GM23338 (cell line): ENCODE data around the gene KREMEN2. TPM values are rescaled to one million over a fixed set of nuclear protein-coding genes. Genes with fewer than 3 reads are reported as not detected.

ENCODE experiments used
- ATAC-seq: fragments of 200-7000 bp; cut with Tn5 transposase; 3 replicates; pipeline ENCODE4 v1.9.1; 2020
- DNase-seq: peaks from one replicate; pipeline ENCODE4 v3.0.0-alpha.2; 2015; ENCODE audit warnings: low spot score
- H2AFZ ChIP-seq: fragments of 200-600 bp; sonication (generic); 2 replicates; pipeline ENCODE4 v1.8.0; 2016; ENCODE audit warnings: antibody characterized with exemption, mild to moderate bottlenecking, moderate library complexity
- H3F3A ChIP-seq: fragments of 200-600 bp; sonication (generic); replicated peaks from 2 replicates; pipeline ENCODE4 v1.8.0; 2017; ENCODE audit warnings: antibody characterized with exemption, mixed run types, low read depth
- H3K27ac ChIP-seq: fragments of 200-600 bp; sonication (generic); 2 replicates; pipeline ENCODE4 v1.6.1; 2016; ENCODE audit warnings: low read depth
- H3K27me3 ChIP-seq: fragments of 200-600 bp; sonication (generic); 2 replicates; pipeline ENCODE4 v1.8.0; 2016; ENCODE audit warnings: mild to moderate bottlenecking, mixed run types, moderate library complexity; ENCODE audit not compliant: insufficient read depth
- H3K36me3 ChIP-seq: fragments of 200-600 bp; sonication (generic); 2 replicates; pipeline ENCODE4 v1.8.0; 2016; ENCODE audit warnings: mild to moderate bottlenecking; ENCODE audit not compliant: insufficient read depth
- H3K4me1 ChIP-seq: fragments of 200-600 bp; sonication (generic); 2 replicates; pipeline ENCODE4 v1.8.0; 2016; ENCODE audit warnings: mild to moderate bottlenecking, moderate library complexity; ENCODE audit not compliant: insufficient read depth
- H3K4me2 ChIP-seq: fragments of 200-600 bp; sonication (generic); 2 replicates; pipeline ENCODE4 v1.7.1; 2017; ENCODE audit warnings: mixed run types
- H3K4me3 ChIP-seq: fragments of 200-600 bp; sonication (generic); 2 replicates; pipeline ENCODE4 v1.6.1; 2016; ENCODE audit warnings: mixed run types
- H3K79me2 ChIP-seq: fragments of 200-600 bp; sonication (generic); replicated peaks from 2 replicates; pipeline ENCODE4 v1.8.0; 2017; ENCODE audit warnings: mild to moderate bottlenecking; ENCODE audit not compliant: insufficient read depth
- H3K9me2 ChIP-seq: fragments of 200-600 bp; sonication (generic); 2 replicates; pipeline ENCODE4 v1.8.0; 2017; ENCODE audit not compliant: insufficient read depth
- H4K20me1 ChIP-seq: fragments of 200-600 bp; sonication (generic); replicated peaks from 2 replicates; pipeline ENCODE4 v1.8.0; 2017; ENCODE audit warnings: mild to moderate bottlenecking; ENCODE audit not compliant: insufficient read depth
- H3K27ac Mint-ChIP-seq: 2 replicates; pipeline ENCODE4 v1.8.0; 2020; ENCODE audit warnings: inconsistent platforms, mild to moderate bottlenecking, moderate library complexity, mixed read lengths
- H3K27me3 Mint-ChIP-seq: 3 replicates; pipeline ENCODE4 v1.8.0; 2022; ENCODE audit warnings: low read depth, mild to moderate bottlenecking, moderate library complexity, mixed read lengths, inconsistent platforms; ENCODE audit not compliant: insufficient read depth, poor library complexity
- H3K36me3 Mint-ChIP-seq: 3 replicates; pipeline ENCODE4 v1.8.0; 2021; ENCODE audit warnings: low read depth, mild to moderate bottlenecking, inconsistent platforms, moderate library complexity, mixed read lengths
- H3K4me1 Mint-ChIP-seq: 3 replicates; pipeline ENCODE4 v1.8.0; 2020; ENCODE audit warnings: mild to moderate bottlenecking, inconsistent platforms, mixed read lengths
- H3K4me3 Mint-ChIP-seq: 3 replicates; pipeline ENCODE4 v1.8.0; 2021; ENCODE audit warnings: moderate library complexity, mild to moderate bottlenecking, inconsistent platforms, mixed read lengths
- H3K9me3 Mint-ChIP-seq: 3 replicates; pipeline ENCODE4 v1.8.0; 2020; ENCODE audit warnings: moderate library complexity, mild to moderate bottlenecking, inconsistent platforms, mixed read lengths
- CREB1 ChIP-seq: fragments of 250-450 bp; sonication (Bioruptor Pico); IDR thresholded peaks from 2 replicates; pipeline ENCODE4 v1.5.0; 2020; ENCODE audit warnings: low read depth, mild to moderate bottlenecking, moderate library complexity
- ETS1 ChIP-seq: IDR thresholded peaks from 2 replicates; pipeline ENCODE4 v1.6.1; 2016; ENCODE audit warnings: antibody characterized with exemption
- EZH2 ChIP-seq: fragments of 200-600 bp; sonication (generic); IDR thresholded peaks from one replicate; pipeline ENCODE4 v1.8.0; 2017; ENCODE audit warnings: antibody characterized with exemption, mild to moderate bottlenecking, low read depth; ENCODE audit not compliant: unreplicated experiment
- EZH2phosphoT487 ChIP-seq: fragments of 200-600 bp; sonication (generic); IDR thresholded peaks from one replicate; pipeline ENCODE4 v1.8.1; 2018; ENCODE audit warnings: antibody characterized with exemption; ENCODE audit not compliant: unreplicated experiment
- JUNB ChIP-seq: IDR thresholded peaks from one replicate; pipeline ENCODE4 v1.6.1; 2016; ENCODE audit warnings: antibody characterized with exemption; ENCODE audit not compliant: unreplicated experiment
- NANOG ChIP-seq: IDR thresholded peaks from 2 replicates; pipeline ENCODE4 v1.6.1; 2016; ENCODE audit warnings: antibody characterized with exemption, borderline replicate concordance
- POLR2AphosphoS5 ChIP-seq: IDR thresholded peaks from 2 replicates; pipeline ENCODE4 v1.6.1; 2016; ENCODE audit warnings: antibody characterized with exemption, low read depth
- STAT1 ChIP-seq: IDR thresholded peaks from one replicate; pipeline ENCODE4 v1.6.1; 2016; ENCODE audit warnings: antibody characterized with exemption; ENCODE audit not compliant: unreplicated experiment
- ZNF114 ChIP-seq: fragments of 250-450 bp; sonication (Bioruptor Pico); IDR thresholded peaks from 2 replicates; pipeline ENCODE4 v1.5.0; 2020; ENCODE audit warnings: mild to moderate bottlenecking, moderate library complexity
- ZNF331 ChIP-seq: fragments of 250-450 bp; sonication (Bioruptor Pico); IDR thresholded peaks from 2 replicates; pipeline ENCODE4 v1.5.0; 2020; ENCODE audit warnings: low read depth, mild to moderate bottlenecking, moderate library complexity
- polyA plus RNA-seq: library from polyadenylated mRNA; unstranded; fragments of >200 nt; fragmentation: Nextera tagmentation; extraction: Ambion mirVana; gene quantifications from 2 replicates; pipeline ENCODE4 v1.2.1, GENCODE V29; 2016
- total RNA-seq: library from RNA; depleted of rRNA; stranded (reverse); fragments of >200 nt; shearing (Covaris generic); gene quantifications from 2 replicates; pipeline ENCODE4 v1.2.3, GENCODE V29; 2014
- TF ChIP-seq, protein P1 (sequence below): IDR thresholded peaks from one replicate; pipeline ENCODE4 v1.6.1; 2018; ENCODE audit warnings: antibody characterized with exemption; ENCODE audit not compliant: unreplicated experiment
- TF ChIP-seq, protein P2 (sequence below), 2 experiments: fragments of 200-600 bp in 1 of 2; sonication (generic) in 1 of 2; conservative IDR thresholded peaks; 2 replicates each; pipeline versions ENCODE4 v1.5.1 to v1.6.1; 2016 to 2017; ENCODE audit warnings: antibody characterized with exemption in 2 of 2, low read depth in 2 of 2, mild to moderate bottlenecking in 2 of 2, moderate library complexity in 1 of 2
- TF ChIP-seq, protein P3 (sequence below): fragments of 250-450 bp; sonication (Bioruptor Pico); IDR thresholded peaks from 2 replicates; pipeline ENCODE4 v1.5.0; 2020; ENCODE audit warnings: mild to moderate bottlenecking, moderate library complexity

KREMEN2 gene
- total and polyA plus RNA-seq, 2 experiments from 2014 or later = 4.9 to 16.1 TPM

GRCh38 chr16:2930236-2930635 lies 33.8 kb upstream of the KREMEN2 start:
- Mint-ChIP-seq H3K27me3 (peaks cover 14% of the 10 kb centered on the region), H3K4me1 (peaks cover 40% of the 10 kb centered on the region), H3K27ac (0 out of 2 replicates have a peak overlapping the region, but pooled peaks have one; percentile 36), H3K36me3 (peaks cover 18% of the 10 kb centered on the region; the same call in 2 of the 3 replicates), H3K9me3 (peaks cover 9% of the 10 kb centered on the region; the same call in 2 of the 3 replicates), H3K4me3 (no peak overlapping the region)
- Histone ChIP-seq H3K4me1 (peaks cover 7% of the 10 kb centered on the region; the same call in 1 of the 2 replicates), H3F3A (peaks cover 5% of the 10 kb centered on the region; the same call in 1 of the 2 replicates), H3K4me3 (no peak overlapping the region), H3K36me3 (no peaks in the 10 kb centered on the region), H3K27me3 (0 out of 2 replicates have a peak, but pooled peaks cover 7% of the 10 kb centered on the region), H2AFZ (no peak overlapping the region), H3K4me2 (no peak overlapping the region), H3K9me2 (no peaks in the 10 kb centered on the region), H4K20me1 (no peaks in the 10 kb centered on the region), H3K79me2 (no peaks in the 10 kb centered on the region), H3K27ac (no peak overlapping the region)
- no peak for TF ChIP-seq JUNB
- no peak for TF ChIP-seq ETS1
- TF ChIP-seq POLR2AphosphoS5 = no peak
- TF ChIP-seq, protein P1, sequence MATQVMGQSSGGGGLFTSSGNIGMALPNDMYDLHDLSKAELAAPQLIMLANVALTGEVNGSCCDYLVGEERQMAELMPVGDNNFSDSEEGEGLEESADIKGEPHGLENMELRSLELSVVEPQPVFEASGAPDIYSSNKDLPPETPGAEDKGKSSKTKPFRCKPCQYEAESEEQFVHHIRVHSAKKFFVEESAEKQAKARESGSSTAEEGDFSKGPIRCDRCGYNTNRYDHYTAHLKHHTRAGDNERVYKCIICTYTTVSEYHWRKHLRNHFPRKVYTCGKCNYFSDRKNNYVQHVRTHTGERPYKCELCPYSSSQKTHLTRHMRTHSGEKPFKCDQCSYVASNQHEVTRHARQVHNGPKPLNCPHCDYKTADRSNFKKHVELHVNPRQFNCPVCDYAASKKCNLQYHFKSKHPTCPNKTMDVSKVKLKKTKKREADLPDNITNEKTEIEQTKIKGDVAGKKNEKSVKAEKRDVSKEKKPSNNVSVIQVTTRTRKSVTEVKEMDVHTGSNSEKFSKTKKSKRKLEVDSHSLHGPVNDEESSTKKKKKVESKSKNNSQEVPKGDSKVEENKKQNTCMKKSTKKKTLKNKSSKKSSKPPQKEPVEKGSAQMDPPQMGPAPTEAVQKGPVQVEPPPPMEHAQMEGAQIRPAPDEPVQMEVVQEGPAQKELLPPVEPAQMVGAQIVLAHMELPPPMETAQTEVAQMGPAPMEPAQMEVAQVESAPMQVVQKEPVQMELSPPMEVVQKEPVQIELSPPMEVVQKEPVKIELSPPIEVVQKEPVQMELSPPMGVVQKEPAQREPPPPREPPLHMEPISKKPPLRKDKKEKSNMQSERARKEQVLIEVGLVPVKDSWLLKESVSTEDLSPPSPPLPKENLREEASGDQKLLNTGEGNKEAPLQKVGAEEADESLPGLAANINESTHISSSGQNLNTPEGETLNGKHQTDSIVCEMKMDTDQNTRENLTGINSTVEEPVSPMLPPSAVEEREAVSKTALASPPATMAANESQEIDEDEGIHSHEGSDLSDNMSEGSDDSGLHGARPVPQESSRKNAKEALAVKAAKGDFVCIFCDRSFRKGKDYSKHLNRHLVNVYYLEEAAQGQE = no peak
- TF ChIP-seq, protein P2, sequence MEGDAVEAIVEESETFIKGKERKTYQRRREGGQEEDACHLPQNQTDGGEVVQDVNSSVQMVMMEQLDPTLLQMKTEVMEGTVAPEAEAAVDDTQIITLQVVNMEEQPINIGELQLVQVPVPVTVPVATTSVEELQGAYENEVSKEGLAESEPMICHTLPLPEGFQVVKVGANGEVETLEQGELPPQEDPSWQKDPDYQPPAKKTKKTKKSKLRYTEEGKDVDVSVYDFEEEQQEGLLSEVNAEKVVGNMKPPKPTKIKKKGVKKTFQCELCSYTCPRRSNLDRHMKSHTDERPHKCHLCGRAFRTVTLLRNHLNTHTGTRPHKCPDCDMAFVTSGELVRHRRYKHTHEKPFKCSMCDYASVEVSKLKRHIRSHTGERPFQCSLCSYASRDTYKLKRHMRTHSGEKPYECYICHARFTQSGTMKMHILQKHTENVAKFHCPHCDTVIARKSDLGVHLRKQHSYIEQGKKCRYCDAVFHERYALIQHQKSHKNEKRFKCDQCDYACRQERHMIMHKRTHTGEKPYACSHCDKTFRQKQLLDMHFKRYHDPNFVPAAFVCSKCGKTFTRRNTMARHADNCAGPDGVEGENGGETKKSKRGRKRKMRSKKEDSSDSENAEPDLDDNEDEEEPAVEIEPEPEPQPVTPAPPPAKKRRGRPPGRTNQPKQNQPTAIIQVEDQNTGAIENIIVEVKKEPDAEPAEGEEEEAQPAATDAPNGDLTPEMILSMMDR (conservative IDR thresholded peaks at IDR 0.05; ENCODE audit: low read depth in 2 of 2) = no peak
- TF ChIP-seq ZNF114 (CRISPR knock-in tag) = no peak
- TF ChIP-seq ZNF331 = no peak
- no peak for TF ChIP-seq STAT1
- TF ChIP-seq, protein P3, sequence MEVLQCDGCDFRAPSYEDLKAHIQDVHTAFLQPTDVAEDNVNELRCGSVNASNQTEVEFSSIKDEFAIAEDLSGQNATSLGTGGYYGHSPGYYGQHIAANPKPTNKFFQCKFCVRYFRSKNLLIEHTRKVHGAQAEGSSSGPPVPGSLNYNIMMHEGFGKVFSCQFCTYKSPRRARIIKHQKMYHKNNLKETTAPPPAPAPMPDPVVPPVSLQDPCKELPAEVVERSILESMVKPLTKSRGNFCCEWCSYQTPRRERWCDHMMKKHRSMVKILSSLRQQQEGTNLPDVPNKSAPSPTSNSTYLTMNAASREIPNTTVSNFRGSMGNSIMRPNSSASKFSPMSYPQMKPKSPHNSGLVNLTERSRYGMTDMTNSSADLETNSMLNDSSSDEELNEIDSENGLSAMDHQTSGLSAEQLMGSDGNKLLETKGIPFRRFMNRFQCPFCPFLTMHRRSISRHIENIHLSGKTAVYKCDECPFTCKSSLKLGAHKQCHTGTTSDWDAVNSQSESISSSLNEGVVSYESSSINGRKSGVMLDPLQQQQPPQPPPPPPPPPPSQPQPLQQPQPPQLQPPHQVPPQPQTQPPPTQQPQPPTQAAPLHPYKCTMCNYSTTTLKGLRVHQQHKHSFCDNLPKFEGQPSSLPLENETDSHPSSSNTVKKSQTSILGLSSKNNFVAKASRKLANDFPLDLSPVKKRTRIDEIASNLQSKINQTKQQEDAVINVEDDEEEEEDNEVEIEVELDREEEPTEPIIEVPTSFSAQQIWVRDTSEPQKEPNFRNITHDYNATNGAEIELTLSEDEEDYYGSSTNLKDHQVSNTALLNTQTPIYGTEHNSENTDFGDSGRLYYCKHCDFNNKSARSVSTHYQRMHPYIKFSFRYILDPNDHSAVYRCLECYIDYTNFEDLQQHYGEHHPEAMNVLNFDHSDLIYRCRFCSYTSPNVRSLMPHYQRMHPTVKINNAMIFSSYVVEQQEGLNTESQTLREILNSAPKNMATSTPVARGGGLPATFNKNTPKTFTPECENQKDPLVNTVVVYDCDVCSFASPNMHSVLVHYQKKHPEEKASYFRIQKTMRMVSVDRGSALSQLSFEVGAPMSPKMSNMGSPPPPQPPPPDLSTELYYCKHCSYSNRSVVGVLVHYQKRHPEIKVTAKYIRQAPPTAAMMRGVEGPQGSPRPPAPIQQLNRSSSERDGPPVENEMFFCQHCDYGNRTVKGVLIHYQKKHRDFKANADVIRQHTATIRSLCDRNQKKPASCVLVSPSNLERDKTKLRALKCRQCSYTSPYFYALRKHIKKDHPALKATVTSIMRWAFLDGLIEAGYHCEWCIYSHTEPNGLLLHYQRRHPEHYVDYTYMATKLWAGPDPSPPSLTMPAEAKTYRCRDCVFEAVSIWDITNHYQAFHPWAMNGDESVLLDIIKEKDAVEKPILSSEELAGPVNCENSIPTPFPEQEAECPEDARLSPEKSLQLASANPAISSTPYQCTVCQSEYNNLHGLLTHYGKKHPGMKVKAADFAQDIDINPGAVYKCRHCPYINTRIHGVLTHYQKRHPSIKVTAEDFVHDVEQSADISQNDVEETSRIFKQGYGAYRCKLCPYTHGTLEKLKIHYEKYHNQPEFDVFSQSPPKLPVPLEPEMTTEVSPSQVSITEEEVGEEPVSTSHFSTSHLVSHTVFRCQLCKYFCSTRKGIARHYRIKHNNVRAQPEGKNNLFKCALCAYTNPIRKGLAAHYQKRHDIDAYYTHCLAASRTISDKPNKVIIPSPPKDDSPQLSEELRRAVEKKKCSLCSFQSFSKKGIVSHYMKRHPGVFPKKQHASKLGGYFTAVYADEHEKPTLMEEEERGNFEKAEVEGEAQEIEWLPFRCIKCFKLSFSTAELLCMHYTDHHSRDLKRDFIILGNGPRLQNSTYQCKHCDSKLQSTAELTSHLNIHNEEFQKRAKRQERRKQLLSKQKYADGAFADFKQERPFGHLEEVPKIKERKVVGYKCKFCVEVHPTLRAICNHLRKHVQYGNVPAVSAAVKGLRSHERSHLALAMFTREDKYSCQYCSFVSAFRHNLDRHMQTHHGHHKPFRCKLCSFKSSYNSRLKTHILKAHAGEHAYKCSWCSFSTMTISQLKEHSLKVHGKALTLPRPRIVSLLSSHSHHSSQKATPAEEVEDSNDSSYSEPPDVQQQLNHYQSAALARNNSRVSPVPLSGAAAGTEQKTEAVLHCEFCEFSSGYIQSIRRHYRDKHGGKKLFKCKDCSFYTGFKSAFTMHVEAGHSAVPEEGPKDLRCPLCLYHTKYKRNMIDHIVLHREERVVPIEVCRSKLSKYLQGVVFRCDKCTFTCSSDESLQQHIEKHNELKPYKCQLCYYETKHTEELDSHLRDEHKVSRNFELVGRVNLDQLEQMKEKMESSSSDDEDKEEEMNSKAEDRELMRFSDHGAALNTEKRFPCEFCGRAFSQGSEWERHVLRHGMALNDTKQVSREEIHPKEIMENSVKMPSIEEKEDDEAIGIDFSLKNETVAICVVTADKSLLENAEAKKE (CRISPR knock-in tag) = no peak
- TF ChIP-seq EZH2phosphoT487 = no peak
- TF ChIP-seq NANOG = no peak
- no peak for TF ChIP-seq CREB1 (CRISPR knock-in tag)
- TF ChIP-seq EZH2 = no peak
- DNase-seq (no peak), ATAC-seq (no peak)
